H7 (cell line): ENCODE measurements around the gene B4GALT5. TPM values are rescaled to one million over a fixed set of nuclear protein-coding genes. Genes with fewer than 3 reads are reported as not detected.

Experiments
- DNase-seq: peaks from one replicate; pipeline ENCODE4 v3.0.0; 2012
- H3K27me3 ChIP-seq: 2 replicates; pipeline ENCODE4 v1.6.0; 2011; ENCODE audit warnings: mild to moderate bottlenecking, low read length; ENCODE audit not compliant: control insufficient read depth, insufficient read depth
- H3K36me3 ChIP-seq: replicated peaks from 2 replicates; pipeline ENCODE4 v1.5.1; 2011; ENCODE audit warnings: low read length; ENCODE audit not compliant: control insufficient read depth, insufficient read depth
- H3K4me3 ChIP-seq: 2 replicates; pipeline ENCODE4 v1.5.1; 2011; ENCODE audit warnings: low read depth, mild to moderate bottlenecking, control low read depth, low read length, moderate library complexity; ENCODE audit not compliant: insufficient read depth
- total RNA-seq: library from RNA; depleted of rRNA; stranded (reverse); fragments of >200 nt; shearing (Covaris generic); gene quantifications from 2 replicates; pipeline ENCODE4 v1.2.3, GENCODE V29; 2014

B4GALT5 gene
- total RNA-seq, 1 experiment from 2014 or later: 31.7 TPM

- H3K36me3 ChIP-seq: no peaks in the 10 kb centered on the region
- H3K4me3 ChIP-seq: no peak overlapping the region
- DNase-seq: no peak
- H3K27me3 ChIP-seq: no peaks in the 10 kb centered on the region
Observed at GRCh38 chr20:49684335-49684997, 29.2 kb downstream of the B4GALT5 start.

DNA sequence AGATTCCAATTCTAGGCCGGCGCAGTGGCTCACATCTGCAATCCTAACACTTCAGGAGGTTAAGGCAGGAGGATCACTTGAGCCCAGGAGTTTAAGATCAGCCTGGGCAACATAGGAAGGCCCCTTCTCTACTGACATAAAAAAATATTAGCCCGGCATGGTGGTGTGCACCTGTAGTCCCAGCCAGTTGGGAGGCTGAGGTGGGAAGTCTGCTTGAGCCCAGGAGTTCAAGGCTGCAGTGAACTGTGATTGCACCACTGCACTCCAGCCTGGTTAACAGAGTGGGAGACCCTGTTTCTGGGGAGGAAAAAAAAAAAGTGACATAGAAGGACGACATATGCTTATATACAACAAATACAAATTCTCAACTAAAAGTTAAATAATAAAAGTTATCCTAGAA is 30.9 kb downstream of the B4GALT5 start:
- no peak for DNase-seq
- no peaks in the 10 kb centered on the region for H3K36me3 ChIP-seq
- H3K27me3 ChIP-seq: no peaks in the 10 kb centered on the region
- no peak overlapping the region for H3K4me3 ChIP-seq

- Histone ChIP-seq H3K4me3 (no peak overlapping the region), H3K36me3 (no peaks in the 10 kb centered on the region), H3K27me3 (no peaks in the 10 kb centered on the region)
- no peak for DNase-seq
Observed at GRCh38 chr20:49682278-49682677, 31.4 kb downstream of the B4GALT5 start.

GRCh38 chr20:49681850-49682216 is 31.8 kb downstream of the B4GALT5 start:
- Histone ChIP-seq H3K4me3 (no peak overlapping the region), H3K36me3 (no peaks in the 10 kb centered on the region), H3K27me3 (no peaks in the 10 kb centered on the region)
- no peak for DNase-seq

GRCh38 chr20:49680484-49680883 is 33.2 kb downstream of the B4GALT5 start:
- DNase-seq: no peak
- H3K36me3 ChIP-seq: no peaks in the 10 kb centered on the region
- no peaks in the 10 kb centered on the region for H3K27me3 ChIP-seq
- H3K4me3 ChIP-seq: no peak overlapping the region

DNA sequence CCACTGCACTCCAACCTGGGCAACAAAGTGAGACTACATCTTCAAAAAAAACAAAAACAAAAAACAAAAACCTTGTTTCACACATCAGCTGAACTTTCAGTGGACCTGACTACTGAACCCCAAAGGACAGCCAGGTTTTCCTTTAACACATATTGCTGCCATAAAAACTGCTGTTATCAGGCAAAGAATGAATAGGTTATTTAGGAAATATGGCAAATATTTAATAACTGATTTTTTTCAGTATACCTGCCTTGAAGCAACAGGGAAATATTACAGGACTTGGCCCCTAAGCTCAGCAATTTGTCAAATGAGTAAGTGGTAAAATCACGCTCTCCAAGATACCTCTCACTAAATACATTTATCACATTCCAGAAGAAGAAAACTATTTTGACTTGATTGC is 34.0 kb downstream of the B4GALT5 start:
- DNase-seq: no peak
- no peak overlapping the region for H3K4me3 ChIP-seq
- H3K27me3 ChIP-seq: no peaks in the 10 kb centered on the region
- no peaks in the 10 kb centered on the region for H3K36me3 ChIP-seq

DNA sequence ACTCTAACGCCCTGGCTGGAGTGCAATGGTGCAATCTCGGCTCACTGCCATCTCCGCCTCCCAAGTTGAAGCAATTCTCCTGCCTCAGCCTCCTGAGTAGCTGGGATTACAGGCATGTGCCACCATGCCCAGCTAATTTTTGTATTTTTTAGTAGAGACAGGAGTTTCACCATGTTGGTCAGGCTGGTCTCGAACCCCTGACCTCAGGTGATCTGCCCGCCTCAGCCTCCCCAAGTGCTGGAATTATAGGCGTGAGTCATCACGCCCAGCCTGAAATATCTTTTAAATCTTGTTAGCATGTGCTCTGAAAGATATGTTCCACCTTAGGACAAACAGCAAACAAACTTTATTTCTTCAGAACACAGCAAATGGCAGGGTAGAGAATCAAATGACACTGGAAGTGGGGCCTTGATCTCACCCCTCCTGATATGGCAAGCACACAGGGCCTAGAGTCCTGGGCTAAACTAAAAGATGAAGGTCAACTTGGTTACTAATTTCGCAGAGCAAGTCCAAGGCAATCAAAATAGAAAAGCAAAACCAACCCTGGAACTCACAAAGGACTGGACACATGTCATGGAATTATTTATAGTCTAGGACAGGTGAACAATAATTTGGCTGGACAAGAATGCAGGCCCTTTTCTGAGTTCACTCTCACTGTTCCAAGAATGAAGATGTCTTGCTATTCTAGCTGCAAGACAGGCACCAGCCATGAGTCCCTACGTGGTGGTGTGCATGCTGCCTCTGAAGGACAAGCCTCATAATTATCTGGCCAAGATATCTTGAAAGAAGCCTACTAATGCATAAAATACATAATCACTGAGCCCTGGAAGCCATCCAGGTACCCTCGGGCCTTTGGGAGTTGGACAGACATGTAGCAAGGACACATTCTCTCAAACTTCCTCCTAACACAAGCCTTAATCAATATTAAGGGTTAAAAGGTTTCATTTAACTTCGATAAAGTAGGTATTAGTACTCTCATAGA is 35.6 kb downstream of the B4GALT5 start:
- H3K4me3 ChIP-seq: no peak overlapping the region
- no peaks in the 10 kb centered on the region for H3K36me3 ChIP-seq
- H3K27me3 ChIP-seq: no peaks in the 10 kb centered on the region
- no peak for DNase-seq

- Histone ChIP-seq H3K27me3 (no peaks in the 10 kb centered on the region), H3K4me3 (no peak overlapping the region), H3K36me3 (no peaks in the 10 kb centered on the region)
- DNase-seq: no peak
Observed at GRCh38 chr20:49676581-49677291, 36.9 kb downstream of the B4GALT5 start.

DNA sequence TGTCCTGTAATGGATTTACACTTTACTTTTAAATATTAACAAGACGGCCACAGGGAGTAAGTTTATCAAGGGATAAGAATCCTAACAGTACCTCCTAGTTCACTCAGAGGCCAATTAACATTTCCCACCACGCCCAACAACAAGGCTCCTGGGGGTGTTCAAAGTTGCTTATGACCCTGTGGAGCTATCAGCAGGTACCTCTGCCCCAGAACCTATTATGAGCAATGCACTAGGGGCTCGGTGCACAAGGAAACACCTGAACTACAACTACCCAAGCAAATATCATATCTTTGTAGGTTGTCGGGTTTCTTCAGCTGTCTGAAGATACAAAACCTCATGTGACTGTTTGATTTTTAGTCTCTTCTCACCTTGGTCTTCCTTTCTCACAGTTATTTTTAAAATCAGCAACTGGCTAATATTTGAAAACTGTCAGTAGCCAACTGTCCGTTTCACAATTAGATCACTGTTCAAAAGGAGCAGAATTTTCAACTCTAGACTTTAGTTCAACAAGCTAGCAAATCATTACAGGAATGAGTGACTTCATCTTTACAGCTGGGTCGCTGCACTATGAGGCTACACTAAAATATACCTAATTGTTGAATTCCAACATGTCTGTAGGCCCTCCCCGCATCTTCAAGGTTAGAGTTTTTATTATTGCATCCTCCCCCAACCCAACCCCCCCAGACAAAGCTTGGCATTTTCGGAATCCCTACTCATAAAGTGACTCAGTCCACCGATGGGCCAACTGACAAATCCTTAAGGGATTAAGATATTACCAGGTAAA is 38.1 kb downstream of the B4GALT5 start:
- Histone ChIP-seq H3K27me3 (no peaks in the 10 kb centered on the region), H3K36me3 (no peaks in the 10 kb centered on the region), H3K4me3 (no peak overlapping the region)
- DNase-seq: no peak

DNA sequence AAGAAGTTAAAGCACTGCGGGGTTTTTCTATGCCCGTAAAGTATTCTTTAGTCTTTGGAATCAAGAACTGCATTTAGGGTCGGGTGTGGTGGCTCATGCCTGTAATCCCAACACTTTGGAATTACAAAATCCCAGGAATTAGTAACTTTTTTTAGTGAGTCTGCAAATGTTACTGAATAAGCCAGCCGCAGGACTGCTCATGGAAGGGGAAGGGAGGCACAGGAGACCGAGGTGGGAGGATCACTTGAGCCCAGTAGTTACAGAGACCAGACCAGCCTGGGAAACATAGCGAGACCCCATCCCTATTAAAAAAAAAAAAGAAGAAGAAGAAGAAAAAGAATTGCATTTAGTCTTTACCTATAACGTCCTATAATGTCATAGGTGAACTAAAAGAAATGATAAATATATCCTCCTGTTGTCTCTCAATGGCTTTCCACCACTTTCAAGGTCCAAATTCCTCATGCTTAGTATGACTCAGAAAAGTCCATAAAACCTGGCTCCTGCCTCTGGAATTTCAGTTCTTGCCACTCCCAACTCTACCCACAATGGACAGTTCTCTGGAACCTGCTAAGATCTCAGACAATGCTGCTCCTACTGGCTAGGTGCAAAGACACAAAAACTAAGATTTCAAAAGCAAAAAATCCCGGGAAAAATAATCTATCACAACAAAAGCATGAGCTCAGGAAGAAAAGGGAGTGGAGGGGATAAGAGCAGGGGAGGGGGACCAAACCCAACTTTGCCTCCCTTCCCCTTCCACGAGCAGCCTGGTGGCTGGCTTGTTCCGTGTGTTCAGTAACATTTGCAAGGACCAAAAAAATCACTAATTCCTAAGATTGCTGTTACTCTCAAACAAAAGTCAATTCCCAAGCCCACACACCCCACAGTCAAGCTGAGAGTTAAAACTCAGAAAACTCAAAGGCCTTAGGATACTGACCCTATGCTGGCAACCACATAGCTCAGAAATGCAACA is 39.0 kb downstream of the B4GALT5 start:
- no peak overlapping the region for H3K4me3 ChIP-seq
- no peak for DNase-seq
- no peaks in the 10 kb centered on the region for H3K27me3 ChIP-seq
- no peaks in the 10 kb centered on the region for H3K36me3 ChIP-seq

GRCh38 chr20:49672096-49672664 is 41.5 kb downstream of the B4GALT5 start:
- H3K4me3 ChIP-seq: no peak overlapping the region
- no peaks in the 10 kb centered on the region for H3K27me3 ChIP-seq
- DNase-seq: no peak

DNA sequence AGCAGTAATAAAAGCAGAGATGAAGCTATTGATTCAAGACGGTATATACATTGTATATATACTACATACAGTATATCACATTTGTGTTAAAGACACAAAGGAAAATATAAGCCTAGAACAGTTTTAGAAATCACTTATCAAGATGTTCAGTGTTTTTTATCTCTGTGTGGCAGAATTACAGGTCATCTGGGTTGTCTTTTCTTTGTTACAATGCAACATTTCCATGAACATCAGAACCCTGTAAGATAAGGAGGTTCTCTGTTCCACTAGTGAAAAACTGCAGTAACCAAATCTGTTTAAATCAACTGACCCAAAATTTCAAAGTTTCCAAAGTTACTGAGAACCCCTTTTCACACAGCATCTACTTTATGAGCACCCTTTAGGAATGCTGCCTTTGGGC is 42.2 kb downstream of the B4GALT5 start:
- H3K27me3 ChIP-seq: no peaks in the 10 kb centered on the region
- H3K4me3 ChIP-seq: no peak overlapping the region
- no peak for DNase-seq
- no peaks in the 10 kb centered on the region for H3K36me3 ChIP-seq

More at GRCh38 chr20:49672096-49672664, 41.5 kb downstream of the B4GALT5 start:
- no peaks in the 10 kb centered on the region for H3K36me3 ChIP-seq

- Histone ChIP-seq H3K36me3 (no peaks in the 10 kb centered on the region), H3K4me3 (no peak overlapping the region), H3K27me3 (no peaks in the 10 kb centered on the region)
- no peak for DNase-seq
Observed at GRCh38 chr20:49669601-49670189, 44.0 kb downstream of the B4GALT5 start.
